GM19395 (cell line): ENCODE results near the gene RGS19.
"Not testable (repeated sequence)": the region's sequence is repeated elsewhere in the genome, so short reads cannot be mapped to it uniquely, and the experiment has no call there.

Experiments used
- ATAC-seq: cut with Tn5 transposase; IDR thresholded peaks from one replicate; pipeline ENCODE4 v1.9.1; 2021; ENCODE audit warnings: mild to moderate bottlenecking, moderate library complexity; ENCODE audit not compliant: unreplicated experiment

RGS19 gene

GRCh38 chr20:64095927-64096326, 16.6 kb upstream of the RGS19 start:
- no peak for ATAC-seq

DNA sequence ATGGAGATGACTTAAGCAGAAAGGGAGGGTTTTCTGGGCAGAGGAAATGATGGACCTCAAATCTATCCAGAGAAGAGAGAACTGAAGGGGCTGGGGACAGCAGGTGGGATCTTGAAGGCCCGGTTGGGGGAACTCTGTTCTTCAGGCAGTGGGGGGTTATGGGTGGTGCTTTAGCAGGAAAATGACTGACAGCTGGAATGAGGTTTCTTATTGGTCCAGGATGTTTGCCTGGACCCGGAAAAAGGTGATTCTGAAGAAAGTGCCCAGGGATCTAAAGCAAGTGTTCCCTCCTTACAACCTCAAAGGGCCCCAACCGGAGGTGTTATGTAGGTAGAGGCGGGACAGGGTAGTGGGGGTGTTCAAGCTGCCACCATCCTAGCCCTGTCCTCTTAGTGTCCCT, 16.1 kb upstream of the RGS19 start:
- ATAC-seq = no peak

DNA sequence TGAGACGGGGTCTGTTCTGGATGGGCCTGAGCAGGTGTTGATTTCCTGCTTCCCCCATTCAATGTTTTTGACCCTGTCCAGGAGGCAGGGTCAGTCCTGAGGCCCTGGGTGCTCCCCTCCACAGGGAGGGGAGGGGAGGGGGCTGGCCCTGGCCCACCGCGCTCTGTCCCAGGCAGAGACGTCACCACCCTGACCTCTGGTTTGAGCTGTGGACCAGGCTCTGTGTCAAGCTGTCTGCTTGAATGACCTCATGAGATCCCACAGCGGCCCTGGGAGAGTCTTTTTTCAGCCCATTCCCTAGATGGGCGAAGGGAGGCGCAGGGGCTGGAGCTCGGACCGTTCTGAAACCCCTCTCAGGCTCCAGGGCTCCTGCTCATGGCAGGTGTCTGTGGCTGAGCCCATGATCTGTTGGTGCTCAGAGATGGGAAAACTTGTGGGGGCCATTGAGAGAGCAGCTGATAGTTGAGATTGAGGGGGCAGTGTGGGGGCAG, 13.7 kb upstream of the RGS19 start:
- ATAC-seq = no peak

- no peak for ATAC-seq
These were observed 13.1 kb upstream of the RGS19 start for GRCh38 chr20:64092258-64093012.

GRCh38 chr20:64091770-64092169, 12.5 kb upstream of the RGS19 start:
- no peak for ATAC-seq

DNA sequence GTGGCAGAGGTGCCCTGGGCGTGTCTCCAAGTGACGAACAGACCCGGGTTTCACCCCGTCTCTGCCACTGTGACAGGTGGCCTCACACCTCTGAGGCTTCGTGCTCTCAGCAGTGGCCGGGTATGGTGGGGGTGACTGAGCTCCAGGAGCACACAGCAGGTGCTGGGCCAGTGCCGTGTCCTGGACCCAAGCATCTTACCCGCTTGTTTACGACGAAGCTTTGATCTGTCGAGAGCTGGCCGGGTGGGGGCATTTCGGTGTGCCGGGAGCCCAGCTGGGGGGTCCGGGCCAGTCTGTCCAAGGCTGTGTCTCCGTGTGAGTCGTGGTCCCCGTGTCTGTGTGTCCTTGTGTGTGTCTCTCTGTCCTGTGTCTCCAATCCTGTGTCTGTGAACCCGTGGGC, 12.0 kb upstream of the RGS19 start:
- ATAC-seq = no peak

DNA sequence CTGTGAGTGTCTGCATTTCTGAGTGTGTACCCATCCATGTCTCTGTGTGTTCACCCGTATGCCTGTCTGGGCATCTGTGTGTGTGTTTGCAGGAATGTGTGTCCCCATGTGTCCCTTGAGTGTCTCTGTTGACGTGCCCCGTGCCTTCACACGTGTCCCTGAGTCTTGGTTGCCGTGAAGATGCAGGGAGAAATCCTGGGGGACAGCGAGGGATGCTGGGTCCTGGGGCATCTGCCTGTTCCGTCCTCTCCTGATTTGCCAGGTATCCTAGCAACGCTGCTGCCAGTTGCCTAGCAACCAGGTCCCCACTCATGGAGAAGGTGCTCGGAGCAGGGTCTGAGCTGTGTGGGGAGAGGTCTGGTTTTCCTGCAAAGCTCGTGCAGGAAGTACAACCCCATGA, 10.8 kb upstream of the RGS19 start:
- ATAC-seq = no peak

DNA sequence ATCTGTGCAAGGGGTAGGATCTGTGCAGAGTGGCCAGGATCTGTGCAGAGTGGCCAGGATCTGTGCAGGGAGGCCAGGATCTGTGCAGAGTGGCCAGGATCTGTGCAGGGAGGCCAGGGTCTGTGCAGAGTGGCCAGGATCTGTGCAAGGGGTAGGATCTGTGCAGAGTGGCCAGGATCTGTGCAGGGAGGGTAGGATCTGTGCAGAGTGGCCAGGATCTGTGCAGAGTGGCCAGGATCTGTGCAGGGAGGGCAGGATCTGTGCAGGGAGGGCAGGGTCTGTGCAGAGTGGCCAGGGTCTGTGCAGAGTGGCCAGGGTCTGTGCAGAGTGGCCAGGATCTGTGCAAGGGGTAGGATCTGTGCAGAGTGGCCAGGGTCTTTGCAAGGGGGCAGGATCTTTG, 9.3 kb upstream of the RGS19 start:
- not testable (repeated sequence) for ATAC-seq

- not testable (repeated sequence) for ATAC-seq
These were observed 8.0 kb upstream of the RGS19 start for GRCh38 chr20:64087226-64087825.

DNA sequence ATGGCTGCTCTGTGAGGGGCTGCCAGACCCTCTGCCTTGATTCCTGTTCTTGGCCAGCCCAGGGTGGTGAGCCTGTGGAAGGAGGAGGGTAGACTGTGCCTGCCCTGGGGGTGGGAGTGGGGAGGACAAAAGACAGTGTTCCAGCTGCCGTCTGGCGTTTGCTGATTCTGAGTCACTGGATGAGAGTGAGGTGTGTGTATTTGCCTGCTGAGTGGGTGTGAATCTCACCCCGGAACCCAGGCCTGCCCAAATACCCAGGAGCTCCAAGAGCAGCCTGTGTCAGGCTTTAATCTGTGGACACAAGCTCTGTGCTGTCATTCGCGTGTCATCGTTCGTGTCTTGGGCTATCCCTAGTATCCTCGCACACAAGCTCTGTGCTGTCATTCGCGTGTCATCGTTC, 7.5 kb upstream of the RGS19 start:
- ATAC-seq = no peak

DNA sequence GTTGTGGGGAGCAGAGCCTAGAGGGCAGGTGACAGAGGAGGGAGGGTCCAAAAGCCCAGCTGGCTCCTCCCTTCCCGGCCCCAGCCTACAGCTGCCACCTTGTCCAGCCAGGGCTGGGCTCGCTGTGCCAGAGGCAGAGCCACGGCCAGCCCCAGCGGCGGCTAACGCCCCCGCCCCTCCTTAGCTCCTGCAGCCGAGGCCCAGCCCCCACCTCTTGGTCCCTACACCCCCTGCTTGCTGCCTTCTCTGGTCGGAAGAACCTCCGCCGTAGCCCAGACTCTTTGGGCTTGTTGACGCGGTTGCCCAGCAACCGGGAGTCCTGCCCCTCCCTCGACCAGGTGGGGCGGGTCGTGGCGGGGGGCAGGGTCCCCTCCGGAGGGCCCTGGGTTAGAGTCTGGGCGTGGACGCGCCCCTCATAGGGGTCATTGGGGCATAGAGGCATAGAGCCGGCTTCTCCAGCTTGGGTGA, 5.4 kb upstream of the RGS19 start:
- ATAC-seq = no peak

DNA sequence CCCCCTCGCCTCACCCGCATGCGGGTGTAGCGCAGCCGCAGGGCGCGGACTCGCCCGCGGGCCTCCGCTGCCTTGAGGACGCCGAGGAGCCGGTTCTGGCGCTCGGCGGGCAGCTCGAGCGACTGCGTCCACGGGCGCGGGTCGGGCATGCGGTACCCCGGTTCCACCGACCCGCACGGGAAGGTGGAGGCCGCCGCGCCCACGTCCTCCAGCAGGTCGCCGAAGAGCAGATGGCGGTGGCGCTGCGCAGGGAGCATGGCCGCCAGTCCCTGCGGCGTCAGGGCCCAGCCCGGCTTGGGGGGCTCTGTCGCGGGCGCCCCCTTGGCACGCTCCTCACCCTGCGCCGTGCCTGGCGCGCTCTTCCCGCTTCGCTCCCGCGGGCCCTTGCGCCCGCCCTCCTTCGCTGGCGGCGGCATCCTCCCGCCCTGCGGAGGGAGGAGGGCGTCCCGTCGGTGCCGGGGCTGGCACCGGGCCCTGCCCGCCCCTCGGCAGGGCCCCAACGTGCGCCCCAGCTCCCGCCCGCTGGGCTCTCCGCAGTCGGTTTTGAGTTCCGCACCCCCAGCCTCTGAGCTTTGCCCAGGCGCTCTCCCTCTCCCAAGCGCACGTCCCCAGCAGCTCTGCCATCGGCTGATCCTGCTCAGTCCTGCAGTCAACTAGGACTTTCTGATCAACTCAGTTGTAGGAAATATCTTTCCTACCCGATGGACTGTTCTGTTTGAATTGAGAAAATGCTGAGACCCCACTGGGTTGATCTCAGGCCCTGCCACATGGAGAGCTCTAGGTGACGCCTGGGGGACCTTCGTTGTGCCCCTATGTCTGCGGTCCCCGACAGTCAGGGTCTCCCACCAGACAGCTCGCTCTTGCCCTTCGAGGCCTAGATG, 4.7 kb upstream of the RGS19 start, which contains the start of gene LKAAEAR1:
LKAAEAR1 (minus strand) TSS at position 595 of the 881 bp plus-strand sequence; CDS start at position 416, 179 bp downstream.
- no peak for ATAC-seq

DNA sequence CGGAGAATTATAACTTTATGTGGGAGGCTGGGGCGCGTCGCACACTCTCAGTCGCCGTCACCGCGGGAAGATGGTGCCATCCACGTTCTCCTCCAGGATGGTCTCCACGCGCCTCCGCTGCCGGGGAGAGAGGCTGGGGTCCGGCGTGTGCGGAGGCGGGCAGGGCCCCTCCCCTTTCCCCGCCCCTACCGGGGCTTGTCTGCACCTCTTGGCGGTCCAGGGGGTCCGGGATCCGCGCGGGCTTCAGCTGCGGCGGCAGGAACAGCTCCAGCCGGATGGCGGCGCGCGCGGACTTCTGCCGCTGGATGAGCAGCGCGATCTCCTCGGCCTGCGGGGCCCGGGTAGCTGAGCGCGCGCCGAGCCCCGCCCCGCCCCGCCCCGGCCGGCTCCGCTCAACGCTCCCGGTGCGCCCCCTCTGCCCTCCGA, 4.1 kb upstream of the RGS19 start:
- ATAC-seq = no peak

- no peak for ATAC-seq
These were observed 3.6 kb upstream of the RGS19 start for GRCh38 chr20:64082820-64083377.

DNA sequence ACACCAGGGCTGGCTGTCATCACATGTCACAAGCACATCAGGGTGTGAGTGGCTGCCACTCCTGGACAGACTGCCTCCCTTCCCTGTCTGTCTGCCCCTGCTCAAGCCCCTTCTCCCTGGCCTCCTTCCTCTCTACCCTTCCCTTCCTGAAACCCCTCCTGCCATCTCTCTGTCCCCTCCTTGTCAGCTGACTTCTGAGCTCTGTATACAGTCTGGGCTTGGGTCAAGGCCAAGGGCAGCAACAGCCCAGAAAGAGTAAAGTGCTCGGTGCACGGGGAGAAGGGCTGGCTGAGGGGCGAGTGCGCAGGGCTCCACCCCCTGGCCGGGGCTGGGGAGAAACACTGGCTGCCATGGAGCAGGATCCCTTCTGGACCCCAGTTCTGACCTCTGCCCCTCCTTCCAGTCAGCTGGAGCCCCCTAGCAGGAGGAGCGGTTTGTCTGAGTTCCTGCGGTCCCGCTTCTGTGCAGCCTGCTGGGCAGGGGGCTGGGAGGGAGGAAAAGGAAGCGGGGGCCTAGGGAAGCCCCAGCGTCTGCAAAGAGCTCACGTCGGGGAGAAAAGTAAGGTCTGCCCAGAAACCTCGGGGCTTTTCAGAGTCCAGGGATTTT, 2.9 kb upstream of the RGS19 start:
- no peak for ATAC-seq

GRCh38 chr20:64081624-64081964, 2.3 kb upstream of the RGS19 start:
- no peak for ATAC-seq

GRCh38 chr20:64080813-64081623, 1.7 kb upstream of the RGS19 start:
- no peak for ATAC-seq

DNA sequence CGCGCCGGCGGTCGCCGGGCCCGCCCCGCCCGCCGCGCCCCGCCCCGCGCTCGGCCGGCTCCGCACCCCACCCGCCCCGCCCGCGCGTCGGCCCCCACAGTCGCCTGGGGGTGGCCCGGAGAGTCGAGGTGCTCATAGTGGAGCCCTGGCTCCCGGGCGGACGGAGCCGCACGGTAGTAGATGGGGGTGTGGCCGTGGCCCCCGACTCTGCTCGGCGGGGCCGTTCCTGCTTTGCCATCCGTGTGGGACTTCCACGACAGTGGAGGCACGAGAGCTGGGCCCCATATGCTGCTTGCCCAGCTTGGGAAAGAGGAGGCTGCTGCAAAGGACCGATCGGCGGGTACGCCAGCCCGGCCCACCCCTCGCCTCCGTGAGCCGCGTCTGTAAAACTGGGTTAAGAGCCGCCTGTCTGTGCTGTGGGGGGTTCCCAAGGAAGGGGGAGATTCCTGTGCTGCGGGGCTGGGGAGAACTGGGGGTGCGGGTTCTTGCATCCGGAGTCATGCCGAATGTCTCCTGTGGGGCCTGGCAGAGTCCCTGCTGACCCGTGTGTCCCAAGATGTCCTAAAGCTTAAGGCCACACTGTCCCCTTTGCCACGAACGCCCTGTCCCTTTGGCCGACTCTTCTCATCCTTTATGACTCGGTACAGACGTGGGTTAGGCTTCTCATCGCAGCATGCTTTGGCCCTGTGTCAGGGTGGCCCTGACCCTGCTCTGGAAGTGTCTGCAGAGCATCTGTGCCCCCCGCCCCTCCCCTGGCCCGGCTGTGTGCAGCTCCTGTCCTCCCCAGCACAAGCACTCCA, 895 bp upstream of the RGS19 start, which contains the start of gene OPRL1:
OPRL1 (plus strand) TSS at position 70 of the 800 bp plus-strand sequence. CDS start 12,639 bp downstream, outside the sequence.
- no peak for ATAC-seq

DNA sequence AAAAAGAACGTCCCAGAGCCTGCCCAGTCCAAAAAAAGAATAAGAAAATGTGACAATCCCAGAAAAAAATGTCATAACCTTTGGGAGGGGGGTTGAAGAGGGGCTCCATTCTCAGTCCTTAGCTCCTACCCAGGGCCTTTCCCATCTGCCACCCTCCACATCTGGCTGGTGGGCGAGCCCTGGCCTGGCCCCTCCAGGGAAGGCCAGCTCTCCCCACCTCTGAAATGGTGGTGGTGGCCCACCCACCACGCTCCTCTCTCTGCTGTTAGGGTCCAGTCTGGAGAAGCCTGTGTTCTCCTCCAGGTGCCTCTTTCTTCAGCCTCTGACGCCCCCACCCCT, 415 bp downstream of the RGS19 start:
- ATAC-seq = no peak
